Measurements from ENCODE around the gene SLC20A1.
"Not testable (repeated sequence)": the region's sequence is repeated elsewhere in the genome, so short reads cannot be mapped to it uniquely, and the experiment has no call there.

The SLC20A1 gene

DNA sequence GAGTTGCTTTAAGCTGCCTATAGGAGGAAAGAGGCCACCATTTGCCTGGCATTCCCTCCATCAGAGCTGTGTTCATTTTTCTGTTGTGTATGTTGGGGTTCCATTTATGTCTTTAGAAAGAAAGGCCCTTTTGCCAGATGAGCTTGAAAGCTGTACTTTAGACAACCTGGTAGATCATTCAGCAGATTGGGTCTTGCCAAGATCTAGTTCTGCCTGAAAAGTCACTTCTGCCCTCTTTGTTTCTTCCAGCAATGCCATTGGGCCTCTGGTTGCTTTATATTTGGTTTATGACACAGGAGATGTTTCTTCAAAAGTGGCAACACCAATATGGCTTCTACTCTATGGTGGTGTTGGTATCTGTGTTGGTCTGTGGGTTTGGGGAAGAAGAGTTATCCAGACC is 14.4 kb downstream of the SLC20A1 start:
- H3K4me3 ChIP-seq (replicated peaks in 1 of 2; ENCODE audit: low read depth in 2 of 2, low read length in 2 of 2): no peak overlapping the region
- TF ChIP-seq, protein P1, sequence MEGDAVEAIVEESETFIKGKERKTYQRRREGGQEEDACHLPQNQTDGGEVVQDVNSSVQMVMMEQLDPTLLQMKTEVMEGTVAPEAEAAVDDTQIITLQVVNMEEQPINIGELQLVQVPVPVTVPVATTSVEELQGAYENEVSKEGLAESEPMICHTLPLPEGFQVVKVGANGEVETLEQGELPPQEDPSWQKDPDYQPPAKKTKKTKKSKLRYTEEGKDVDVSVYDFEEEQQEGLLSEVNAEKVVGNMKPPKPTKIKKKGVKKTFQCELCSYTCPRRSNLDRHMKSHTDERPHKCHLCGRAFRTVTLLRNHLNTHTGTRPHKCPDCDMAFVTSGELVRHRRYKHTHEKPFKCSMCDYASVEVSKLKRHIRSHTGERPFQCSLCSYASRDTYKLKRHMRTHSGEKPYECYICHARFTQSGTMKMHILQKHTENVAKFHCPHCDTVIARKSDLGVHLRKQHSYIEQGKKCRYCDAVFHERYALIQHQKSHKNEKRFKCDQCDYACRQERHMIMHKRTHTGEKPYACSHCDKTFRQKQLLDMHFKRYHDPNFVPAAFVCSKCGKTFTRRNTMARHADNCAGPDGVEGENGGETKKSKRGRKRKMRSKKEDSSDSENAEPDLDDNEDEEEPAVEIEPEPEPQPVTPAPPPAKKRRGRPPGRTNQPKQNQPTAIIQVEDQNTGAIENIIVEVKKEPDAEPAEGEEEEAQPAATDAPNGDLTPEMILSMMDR (IDR thresholded peaks at IDR 0.05; ENCODE audit: low read depth, low read length): no peak
- DNase-seq (ENCODE audit: low read depth in 2 of 2): no peak

DNA sequence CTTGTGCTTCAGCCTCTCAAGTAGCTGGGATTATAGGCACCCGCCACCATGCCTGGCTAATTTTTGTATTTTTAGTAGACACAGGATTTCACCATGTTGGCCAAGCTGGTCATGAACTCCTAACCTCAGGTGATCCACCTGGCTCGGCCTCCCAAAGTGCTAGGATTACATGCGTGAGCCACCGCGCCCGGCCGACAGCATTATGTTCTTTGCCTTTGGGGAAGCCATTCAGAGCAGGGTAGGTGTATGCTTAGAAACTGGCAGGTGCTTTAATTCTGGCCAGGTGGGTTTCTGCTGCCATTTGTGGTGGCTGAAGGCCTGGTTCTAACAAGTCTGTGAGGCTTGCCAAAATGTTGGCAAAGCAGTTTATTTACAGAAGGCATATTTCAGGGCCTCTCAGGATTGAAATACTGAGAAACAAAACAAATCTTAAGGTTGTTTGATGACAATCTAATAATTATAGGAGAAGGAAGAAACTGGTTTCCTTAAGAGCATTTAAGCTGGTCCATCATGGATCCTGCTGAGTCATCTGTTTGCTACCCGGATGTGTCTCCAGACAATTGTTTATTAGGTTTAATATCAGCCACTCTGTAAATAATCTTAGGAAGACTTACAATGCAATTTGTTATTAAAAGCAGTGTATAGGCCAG is 16.0 kb downstream of the SLC20A1 start:
- H3K4me3 ChIP-seq (replicated peaks in 1 of 2; ENCODE audit: low read depth in 2 of 2, low read length in 2 of 2): no peak overlapping the region
- DNase-seq (ENCODE audit: low read depth in 2 of 2): no peak
- TF ChIP-seq, protein P1 (IDR thresholded peaks at IDR 0.05; ENCODE audit: low read depth, low read length): no peak

DNA sequence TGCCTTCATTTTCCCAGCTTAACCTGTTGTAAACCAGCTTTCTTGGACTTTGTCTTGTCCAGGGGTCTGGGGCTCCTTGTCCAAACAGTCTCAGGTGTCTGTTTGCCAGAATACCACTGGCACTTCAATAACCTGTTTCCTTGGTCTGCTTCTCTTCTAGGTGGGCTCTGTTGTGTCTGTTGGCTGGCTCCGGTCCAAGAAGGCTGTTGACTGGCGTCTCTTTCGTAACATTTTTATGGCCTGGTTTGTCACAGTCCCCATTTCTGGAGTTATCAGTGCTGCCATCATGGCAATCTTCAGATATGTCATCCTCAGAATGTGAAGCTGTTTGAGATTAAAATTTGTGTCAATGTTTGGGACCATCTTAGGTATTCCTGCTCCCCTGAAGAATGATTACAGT is 17.0 kb downstream of the SLC20A1 start:
- no peak overlapping the region for H3K4me3 ChIP-seq (replicated peaks in 1 of 2; ENCODE audit: low read depth in 2 of 2, low read length in 2 of 2)
- TF ChIP-seq, protein P1 (IDR thresholded peaks at IDR 0.05; ENCODE audit: low read depth, low read length): no peak
- DNase-seq (ENCODE audit: low read depth in 2 of 2): no peak

DNA sequence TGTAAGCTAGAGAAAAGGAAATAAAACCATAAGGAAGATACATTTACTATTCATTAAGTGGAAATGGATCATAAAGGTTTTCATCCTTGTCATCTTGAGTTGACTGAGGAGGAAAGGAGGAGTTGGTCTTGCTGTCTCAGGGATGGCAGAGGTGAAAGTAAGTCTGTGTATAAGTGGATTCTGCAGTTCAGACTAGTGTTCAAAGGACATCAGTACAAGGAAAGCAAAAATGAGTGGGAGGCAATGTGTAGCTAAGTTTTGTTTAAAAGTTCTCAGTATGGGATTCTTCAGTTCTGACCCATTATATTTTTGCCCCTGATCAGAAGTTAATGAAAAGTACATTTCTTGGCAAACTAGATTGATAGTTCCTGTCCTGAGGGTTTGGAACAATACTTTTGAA is 18.9 kb downstream of the SLC20A1 start:
- TF ChIP-seq, protein P1 (IDR thresholded peaks at IDR 0.05; ENCODE audit: low read depth, low read length): no peak
- no peak for DNase-seq (ENCODE audit: low read depth in 2 of 2)
- H3K4me3 ChIP-seq (replicated peaks in 1 of 2; ENCODE audit: low read depth in 2 of 2, low read length in 2 of 2): no peak overlapping the region

DNA sequence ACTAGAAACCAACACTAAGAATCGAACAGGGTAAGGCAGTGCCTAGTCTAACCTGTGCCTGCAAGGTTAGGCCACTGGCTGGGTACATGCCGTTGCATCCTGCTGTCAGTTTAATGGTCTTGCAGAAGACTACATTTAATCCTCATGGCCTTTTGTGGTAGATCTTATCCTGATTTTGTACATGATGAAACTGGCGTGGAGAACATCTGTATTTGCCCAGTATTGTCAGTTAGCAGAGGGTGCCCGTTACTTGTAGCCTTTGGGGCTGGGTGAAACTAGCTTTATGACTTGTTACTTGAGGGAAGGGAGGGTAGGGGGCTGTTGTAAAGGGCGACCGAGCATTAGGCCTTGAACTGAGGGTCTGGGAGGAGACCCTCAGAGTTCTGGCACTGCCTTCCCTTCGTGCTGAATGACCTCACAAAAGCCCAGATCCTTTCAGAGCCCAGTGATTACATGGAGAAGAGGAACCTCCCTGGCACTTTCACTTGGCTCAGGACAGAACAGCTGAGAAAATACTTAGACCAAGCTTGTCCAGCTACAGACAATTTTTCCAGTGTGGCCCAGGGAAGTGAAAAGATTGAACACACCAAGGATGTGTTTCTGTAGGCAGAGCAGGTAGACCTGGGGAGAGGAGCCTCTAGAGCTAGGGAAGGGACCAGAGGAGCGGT is 19.5 kb downstream of the SLC20A1 start:
- no peak overlapping the region for H3K4me3 ChIP-seq (replicated peaks in 1 of 2; ENCODE audit: low read depth in 2 of 2, low read length in 2 of 2)
- TF ChIP-seq, protein P1 (IDR thresholded peaks at IDR 0.05; ENCODE audit: low read depth, low read length): no peak
- DNase-seq (ENCODE audit: low read depth in 2 of 2): no peak

DNA sequence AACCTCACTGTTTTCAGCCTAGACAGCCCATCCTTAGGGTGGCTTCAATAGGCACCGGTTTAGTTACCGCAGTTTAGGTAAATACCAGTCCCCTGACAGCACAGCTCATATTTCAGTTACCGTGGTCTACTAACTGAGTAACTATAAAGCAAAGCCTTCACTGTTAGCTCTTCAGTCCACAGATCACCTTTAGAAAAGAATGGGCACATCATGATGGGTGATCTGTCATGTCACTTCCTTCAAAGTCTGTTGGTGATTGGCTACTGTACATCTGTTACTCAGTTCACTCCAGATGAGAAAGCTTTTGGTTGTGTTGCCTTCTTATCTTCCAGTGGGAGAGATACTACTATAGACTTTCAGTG is 21.0 kb downstream of the SLC20A1 start:
- no peak for DNase-seq (ENCODE audit: low read depth in 2 of 2)
- TF ChIP-seq, protein P1 (IDR thresholded peaks at IDR 0.05; ENCODE audit: low read depth, low read length): no peak

DNA sequence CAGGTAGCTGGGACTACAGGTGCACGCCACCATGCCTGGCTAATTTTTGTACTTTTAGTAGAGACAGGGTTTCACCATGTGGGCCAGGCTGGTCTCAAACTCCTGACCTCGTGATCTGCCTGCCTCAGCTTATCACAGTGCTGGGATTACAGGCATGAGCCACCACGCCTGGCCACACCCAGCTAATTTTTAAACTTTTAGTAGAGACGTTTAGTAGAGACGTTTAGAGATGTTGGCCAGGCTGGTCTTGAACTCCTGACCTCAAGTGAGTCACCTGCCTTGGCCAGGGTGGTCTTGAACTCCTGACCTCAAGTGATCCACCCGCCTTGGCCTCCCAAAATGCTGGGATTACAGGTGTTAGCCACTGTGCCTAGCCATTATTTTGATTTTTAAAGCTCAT is 21.8 kb downstream of the SLC20A1 start:
- not testable (repeated sequence) for DNase-seq (ENCODE audit: low read depth in 2 of 2)

More for the DNA sequence above, 21.0 kb downstream of the SLC20A1 start:
- H3K4me3 ChIP-seq (replicated peaks in 1 of 2; ENCODE audit: low read depth in 2 of 2, low read length in 2 of 2): no peak overlapping the region

More for the DNA sequence above, 21.8 kb downstream of the SLC20A1 start:
- not testable (repeated sequence) for H3K4me3 ChIP-seq (replicated peaks in 1 of 2; ENCODE audit: low read depth in 2 of 2, low read length in 2 of 2)

Data from cardiac fibroblast (primary cell).